Measurements from ENCODE around the gene TTYH3.

TTYH3 gene

GRCh38 chr7:2649991-2650390, 18.2 kb downstream of the TTYH3 start:
- no peak for DNase-seq (ENCODE audit: low spot score)

- DNase-seq (ENCODE audit: low spot score): no peak
Observed at GRCh38 chr7:2650451-2650850, 18.7 kb downstream of the TTYH3 start.

GRCh38 chr7:2651336-2651735, 19.6 kb downstream of the TTYH3 start:
- no peak for DNase-seq (ENCODE audit: low spot score)

GRCh38 chr7:2651847-2652735, 20.3 kb downstream of the TTYH3 start:
- DNase-seq (ENCODE audit: low spot score): no peak

GRCh38 chr7:2652736-2653060, 20.9 kb downstream of the TTYH3 start:
- no peak for DNase-seq (ENCODE audit: low spot score)

- no peak for DNase-seq (ENCODE audit: low spot score)
Observed at GRCh38 chr7:2654059-2654458, 22.3 kb downstream of the TTYH3 start.

GRCh38 chr7:2655870-2656614, 24.3 kb downstream of the TTYH3 start:
- no peak for DNase-seq (ENCODE audit: low spot score)

- no peak for DNase-seq (ENCODE audit: low spot score)
Observed at GRCh38 chr7:2657208-2657607, 25.4 kb downstream of the TTYH3 start.

- DNase-seq (ENCODE audit: low spot score): no peak
Observed at GRCh38 chr7:2657920-2658671, 26.3 kb downstream of the TTYH3 start.

- no peak for DNase-seq (ENCODE audit: low spot score)
Observed at GRCh38 chr7:2658941-2659340, 27.2 kb downstream of the TTYH3 start.

- no peak for DNase-seq (ENCODE audit: low spot score)
Observed at GRCh38 chr7:2659556-2660358, 28.0 kb downstream of the TTYH3 start.

- DNase-seq (ENCODE audit: low spot score): no peak
Observed at GRCh38 chr7:2660359-2661095, 28.7 kb downstream of the TTYH3 start.

GRCh38 chr7:2661096-2661449, 29.3 kb downstream of the TTYH3 start:
- no peak for DNase-seq (ENCODE audit: low spot score)

- DNase-seq (ENCODE audit: low spot score): no peak
Observed at GRCh38 chr7:2661602-2662272, 30.0 kb downstream of the TTYH3 start.

- no peak for DNase-seq (ENCODE audit: low spot score)
Observed at GRCh38 chr7:2662273-2663120, 30.7 kb downstream of the TTYH3 start.

- DNase-seq (ENCODE audit: low spot score): no peak
Observed at GRCh38 chr7:2663121-2663886, 31.5 kb downstream of the TTYH3 start.

GRCh38 chr7:2663960-2664359, 32.2 kb downstream of the TTYH3 start:
- DNase-seq (ENCODE audit: low spot score): no peak

GRCh38 chr7:2665359-2665791, 33.6 kb downstream of the TTYH3 start:
- no peak for DNase-seq (ENCODE audit: low spot score)

GRCh38 chr7:2666155-2666554, 34.4 kb downstream of the TTYH3 start:
- no peak for DNase-seq (ENCODE audit: low spot score)

Data from LoVo (cell line).